ENCODE measurements around the gene ZMYND11. TPM values are rescaled to one million over a fixed set of nuclear protein-coding genes. Genes with fewer than 3 reads are reported as not detected.

Gene ZMYND11
- total and polyA plus RNA-seq, 2 donors (not counting 1 experiment from before 2014, with no cell fraction given): 17.3 to 50.1 TPM

DNA sequence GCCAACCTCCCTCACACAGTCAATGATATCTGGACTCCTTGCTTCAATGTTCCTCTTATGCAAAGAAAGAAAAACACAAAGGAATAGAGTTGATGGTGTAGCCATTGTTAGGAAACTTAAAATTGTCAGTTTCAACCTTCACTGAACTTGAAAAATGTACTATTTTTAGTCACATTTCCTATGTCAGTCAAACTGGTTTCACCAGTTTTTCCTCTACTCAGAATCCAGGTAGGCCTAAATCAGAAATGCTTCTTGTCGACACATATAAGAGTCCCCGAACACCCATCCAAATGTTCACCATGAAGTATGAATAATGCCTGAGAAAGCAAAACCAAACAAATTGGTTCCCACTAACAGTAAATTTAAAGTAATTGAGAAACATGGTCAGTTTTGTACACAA lies 42.4 kb upstream of the ZMYND11 start:
- TF ChIP-seq, protein P1, sequence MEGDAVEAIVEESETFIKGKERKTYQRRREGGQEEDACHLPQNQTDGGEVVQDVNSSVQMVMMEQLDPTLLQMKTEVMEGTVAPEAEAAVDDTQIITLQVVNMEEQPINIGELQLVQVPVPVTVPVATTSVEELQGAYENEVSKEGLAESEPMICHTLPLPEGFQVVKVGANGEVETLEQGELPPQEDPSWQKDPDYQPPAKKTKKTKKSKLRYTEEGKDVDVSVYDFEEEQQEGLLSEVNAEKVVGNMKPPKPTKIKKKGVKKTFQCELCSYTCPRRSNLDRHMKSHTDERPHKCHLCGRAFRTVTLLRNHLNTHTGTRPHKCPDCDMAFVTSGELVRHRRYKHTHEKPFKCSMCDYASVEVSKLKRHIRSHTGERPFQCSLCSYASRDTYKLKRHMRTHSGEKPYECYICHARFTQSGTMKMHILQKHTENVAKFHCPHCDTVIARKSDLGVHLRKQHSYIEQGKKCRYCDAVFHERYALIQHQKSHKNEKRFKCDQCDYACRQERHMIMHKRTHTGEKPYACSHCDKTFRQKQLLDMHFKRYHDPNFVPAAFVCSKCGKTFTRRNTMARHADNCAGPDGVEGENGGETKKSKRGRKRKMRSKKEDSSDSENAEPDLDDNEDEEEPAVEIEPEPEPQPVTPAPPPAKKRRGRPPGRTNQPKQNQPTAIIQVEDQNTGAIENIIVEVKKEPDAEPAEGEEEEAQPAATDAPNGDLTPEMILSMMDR (IDR thresholded peaks at IDR 0.05): no peak

DNA sequence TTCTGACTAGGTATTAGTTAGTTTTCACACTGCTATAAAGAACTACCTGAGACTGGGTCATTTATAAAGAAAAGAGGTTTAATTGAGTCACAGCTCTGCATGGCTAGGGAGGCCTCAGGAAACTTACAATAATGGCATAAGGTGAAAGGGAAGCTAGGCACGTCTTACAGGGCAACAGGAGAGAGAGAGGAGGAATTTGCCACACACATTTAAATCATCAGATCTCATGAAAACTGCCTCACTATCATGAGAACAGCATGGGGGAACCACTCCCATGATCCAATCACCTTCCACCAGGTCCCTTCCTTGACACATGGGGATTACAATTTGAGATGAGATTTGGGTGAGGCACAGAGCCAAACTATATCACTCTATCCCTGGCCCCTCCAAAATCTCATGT lies 40.6 kb upstream of the ZMYND11 start:
- no peak overlapping the region for H3K9ac ChIP-seq (ENCODE audit: low read length)
- no peaks in the 10 kb centered on the region for H3K36me3 ChIP-seq (replicated peaks in 1 of 2; ENCODE audit: control extremely low read depth in 1 of 2, control insufficient read depth in 1 of 2, extremely low read depth in 1 of 2, insufficient read depth in 2 of 2, low read length in 1 of 2)
- Mint-ChIP-seq H3K27me3 (peaks cover 14% of the 10 kb centered on the region), H3K4me1 (no peaks in the 10 kb centered on the region), H3K4me3 (no peak overlapping the region), H3K9me3 (ENCODE audit: insufficient read depth) (peaks cover 18% of the 10 kb centered on the region), H3K27ac (no peak overlapping the region)
- TF ChIP-seq EZH2 (IDR thresholded peaks at IDR 0.05; ENCODE audit: borderline replicate concordance, insufficient read depth, low read depth, low read length, poor library complexity, severe bottlenecking): no peak
- TF ChIP-seq, protein P1 (IDR thresholded peaks at IDR 0.05): no peak
- peaks cover 0 to 3% (median 0%) of the 10 kb centered on the region in 4 experiments for H3K27me3 ChIP-seq (replicated peaks in 1 of 4; ENCODE audit: control extremely low read depth in 1 of 4, control insufficient read depth in 3 of 4, insufficient read depth in 4 of 4, low read length in 3 of 4)
- intact Hi-C loops (cut with micrococcal nuclease): no loop called here
- H3K4me3 ChIP-seq (ENCODE audit: control extremely low read depth in 1 of 5, extremely low read depth in 1 of 5, insufficient read depth in 1 of 5, low read depth in 2 of 5, low read length in 4 of 5): no peak overlapping the region
- H3K4me1 ChIP-seq (ENCODE audit: control insufficient read depth in 2 of 2, insufficient read depth in 2 of 2, low read length in 2 of 2): no peaks in the 10 kb centered on the region
- ChIA-PET CTCF (no interaction called here), POLR2A (no interaction called here)
- no CpG with 5 or more reads among the region's 1 CpG for WGBS (ENCODE audit: insufficient coverage)
- H3K4me2 ChIP-seq (replicated peaks; ENCODE audit: low read depth, low read length, poor library complexity, severe bottlenecking): no peak overlapping the region
- no peaks in the 10 kb centered on the region for H3K79me2 ChIP-seq (ENCODE audit: control insufficient read depth, insufficient read depth, low read length)
- peaks cover 3 to 25% (median 9%) of the 10 kb centered on the region in 3 donors for H3K9me3 ChIP-seq (ENCODE audit: control extremely low read depth in 1 of 3, control insufficient read depth in 2 of 3, insufficient read depth in 1 of 3, low read length in 2 of 3)
- DNase-seq: no peak
- no peaks in the 10 kb centered on the region for H4K20me1 ChIP-seq (ENCODE audit: control insufficient read depth, insufficient read depth, low read length, poor library complexity, severe bottlenecking)
- ATAC-seq (ENCODE audit: low read depth): no peak
- no peak overlapping the region for H2AFZ ChIP-seq (ENCODE audit: insufficient read depth, low read depth, low read length, poor library complexity, severe bottlenecking)
- no peak overlapping the region for H3K27ac ChIP-seq (ENCODE audit: low read length in 2 of 2)

More for the DNA sequence above, 42.4 kb upstream of the ZMYND11 start:
- intact Hi-C loops (cut with micrococcal nuclease): no loop called here
- ATAC-seq (ENCODE audit: low read depth): no peak
- WGBS (ENCODE audit: insufficient coverage): 100% methylated on average over 1 of the region's 2 CpGs
- Histone ChIP-seq H3K4me1 (ENCODE audit: control insufficient read depth in 2 of 2, insufficient read depth in 2 of 2, low read length in 2 of 2) (no peaks in the 10 kb centered on the region), H3K9ac (ENCODE audit: low read length) (no peak overlapping the region), H3K27ac (ENCODE audit: low read length in 2 of 2) (no peak overlapping the region), H2AFZ (ENCODE audit: insufficient read depth, low read depth, low read length, poor library complexity, severe bottlenecking) (no peak overlapping the region), H3K9me3 (ENCODE audit: control extremely low read depth in 1 of 3, control insufficient read depth in 2 of 3, insufficient read depth in 1 of 3, low read length in 2 of 3) (peaks cover 3 to 25% (median 9%) of the 10 kb centered on the region in 3 donors), H3K4me2 (replicated peaks; ENCODE audit: low read depth, low read length, poor library complexity, severe bottlenecking) (no peak overlapping the region), H4K20me1 (ENCODE audit: control insufficient read depth, insufficient read depth, low read length, poor library complexity, severe bottlenecking) (no peaks in the 10 kb centered on the region), H3K36me3 (replicated peaks in 1 of 2; ENCODE audit: control extremely low read depth in 1 of 2, control insufficient read depth in 1 of 2, extremely low read depth in 1 of 2, insufficient read depth in 2 of 2, low read length in 1 of 2) (no peaks in the 10 kb centered on the region), H3K27me3 (replicated peaks in 1 of 4; ENCODE audit: control extremely low read depth in 1 of 4, control insufficient read depth in 3 of 4, insufficient read depth in 4 of 4, low read length in 3 of 4) (peaks cover 0 to 3% (median 0%) of the 10 kb centered on the region in 4 experiments), H3K79me2 (ENCODE audit: control insufficient read depth, insufficient read depth, low read length) (no peaks in the 10 kb centered on the region), H3K4me3 (ENCODE audit: control extremely low read depth in 1 of 5, extremely low read depth in 1 of 5, insufficient read depth in 1 of 5, low read depth in 2 of 5, low read length in 4 of 5) (no peak overlapping the region)
- peaks cover 18% of the 10 kb centered on the region for H3K9me3 Mint-ChIP-seq (ENCODE audit: insufficient read depth)
- CTCF ChIA-PET: no interaction called here
- H3K4me3 Mint-ChIP-seq: no peak overlapping the region
- DNase-seq: no peak
- H3K27ac Mint-ChIP-seq: no peak overlapping the region
- peaks cover 15% of the 10 kb centered on the region for H3K27me3 Mint-ChIP-seq
- POLR2A ChIA-PET: no interaction called here
- no peaks in the 10 kb centered on the region for H3K4me1 Mint-ChIP-seq
